SK-N-SH (cell line): ENCODE measurements around the gene PRIMPOL.

ENCODE experiments used
- CHD2 ChIP-seq: fragments of 150-350 bp; IDR thresholded peaks from 2 replicates; pipeline ENCODE4 v1.6.1; 2018; ENCODE audit warnings: low read length; ENCODE audit not compliant: partially characterized antibody
- EP300 ChIP-seq, 2 experiments: IDR thresholded peaks; 2 replicates each; pipeline versions ENCODE4 v1.4.0 to v1.6.1; 2012; ENCODE audit warnings: borderline replicate concordance in 1 of 2, low read depth in 1 of 2, low read length in 1 of 2
- JUND ChIP-seq: IDR thresholded peaks from 2 replicates; pipeline ENCODE4 v1.4.0; 2012
- POLR2AphosphoS5 ChIP-seq: IDR thresholded peaks from 2 replicates; pipeline ENCODE4 v1.6.1; 2012; ENCODE audit warnings: low read depth, low read length
- RAD21 ChIP-seq: IDR thresholded peaks from 2 replicates; pipeline ENCODE4 v1.6.1; 2012; ENCODE audit warnings: mild to moderate bottlenecking, low read length
- RCOR1 ChIP-seq: fragments of 150-350 bp; IDR thresholded peaks from 2 replicates; pipeline ENCODE4 v1.6.1; 2017; ENCODE audit warnings: antibody characterized with exemption, low read length
- SIN3A ChIP-seq: IDR thresholded peaks from 2 replicates; pipeline ENCODE4 v1.6.1; 2012; ENCODE audit warnings: low read depth, mild to moderate bottlenecking, low read length, moderate library complexity, borderline replicate concordance
- TAF1 ChIP-seq: IDR thresholded peaks from 2 replicates; pipeline ENCODE4 v1.6.1; 2012; ENCODE audit warnings: low read depth, mild to moderate bottlenecking, low read length, moderate library complexity, borderline replicate concordance
- TF ChIP-seq, protein P1 (sequence below): IDR thresholded peaks from 2 replicates; pipeline ENCODE4; 2012
- TF ChIP-seq, protein P2 (sequence below): fragments of 200-600 bp; sonication (generic); IDR thresholded peaks from 2 replicates; pipeline ENCODE4 v1.6.1; 2017; ENCODE audit warnings: antibody characterized with exemption, mild to moderate bottlenecking, moderate library complexity
- TF ChIP-seq, protein P3 (sequence below): IDR thresholded peaks from 2 replicates; pipeline ENCODE4 v1.4.0; 2012; ENCODE audit warnings: low read depth, borderline replicate concordance

- peak; percentile 90 for TF ChIP-seq TAF1
- TF ChIP-seq EP300 (IDR thresholded peaks at IDR 0.05; ENCODE audit: borderline replicate concordance in 1 of 2, low read depth in 1 of 2, low read length in 1 of 2) = 0 out of 4 replicates have a peak, but pooled peaks have one; percentile 7 to 8
- TF ChIP-seq RCOR1 = no peak; the same call in 1 of the 2 replicates
- TF ChIP-seq, protein P1, sequence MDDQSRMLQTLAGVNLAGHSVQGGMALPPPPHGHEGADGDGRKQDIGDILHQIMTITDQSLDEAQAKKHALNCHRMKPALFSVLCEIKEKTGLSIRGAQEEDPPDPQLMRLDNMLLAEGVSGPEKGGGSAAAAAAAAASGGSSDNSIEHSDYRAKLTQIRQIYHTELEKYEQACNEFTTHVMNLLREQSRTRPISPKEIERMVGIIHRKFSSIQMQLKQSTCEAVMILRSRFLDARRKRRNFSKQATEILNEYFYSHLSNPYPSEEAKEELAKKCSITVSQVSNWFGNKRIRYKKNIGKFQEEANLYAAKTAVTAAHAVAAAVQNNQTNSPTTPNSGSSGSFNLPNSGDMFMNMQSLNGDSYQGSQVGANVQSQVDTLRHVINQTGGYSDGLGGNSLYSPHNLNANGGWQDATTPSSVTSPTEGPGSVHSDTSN = 0 out of 2 replicates have a peak, but pooled peaks have one; percentile 32
- TF ChIP-seq SIN3A = peak; percentile 45; the same call in 1 of the 2 replicates
- TF ChIP-seq POLR2AphosphoS5 = peak; percentile 95
- TF ChIP-seq, protein P2, sequence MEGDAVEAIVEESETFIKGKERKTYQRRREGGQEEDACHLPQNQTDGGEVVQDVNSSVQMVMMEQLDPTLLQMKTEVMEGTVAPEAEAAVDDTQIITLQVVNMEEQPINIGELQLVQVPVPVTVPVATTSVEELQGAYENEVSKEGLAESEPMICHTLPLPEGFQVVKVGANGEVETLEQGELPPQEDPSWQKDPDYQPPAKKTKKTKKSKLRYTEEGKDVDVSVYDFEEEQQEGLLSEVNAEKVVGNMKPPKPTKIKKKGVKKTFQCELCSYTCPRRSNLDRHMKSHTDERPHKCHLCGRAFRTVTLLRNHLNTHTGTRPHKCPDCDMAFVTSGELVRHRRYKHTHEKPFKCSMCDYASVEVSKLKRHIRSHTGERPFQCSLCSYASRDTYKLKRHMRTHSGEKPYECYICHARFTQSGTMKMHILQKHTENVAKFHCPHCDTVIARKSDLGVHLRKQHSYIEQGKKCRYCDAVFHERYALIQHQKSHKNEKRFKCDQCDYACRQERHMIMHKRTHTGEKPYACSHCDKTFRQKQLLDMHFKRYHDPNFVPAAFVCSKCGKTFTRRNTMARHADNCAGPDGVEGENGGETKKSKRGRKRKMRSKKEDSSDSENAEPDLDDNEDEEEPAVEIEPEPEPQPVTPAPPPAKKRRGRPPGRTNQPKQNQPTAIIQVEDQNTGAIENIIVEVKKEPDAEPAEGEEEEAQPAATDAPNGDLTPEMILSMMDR = peak; percentile 22; the same call in 1 of the 2 replicates
- TF ChIP-seq, protein P3, sequence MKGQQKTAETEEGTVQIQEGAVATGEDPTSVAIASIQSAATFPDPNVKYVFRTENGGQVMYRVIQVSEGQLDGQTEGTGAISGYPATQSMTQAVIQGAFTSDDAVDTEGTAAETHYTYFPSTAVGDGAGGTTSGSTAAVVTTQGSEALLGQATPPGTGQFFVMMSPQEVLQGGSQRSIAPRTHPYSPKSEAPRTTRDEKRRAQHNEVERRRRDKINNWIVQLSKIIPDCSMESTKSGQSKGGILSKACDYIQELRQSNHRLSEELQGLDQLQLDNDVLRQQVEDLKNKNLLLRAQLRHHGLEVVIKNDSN = no peak
- no peak for TF ChIP-seq JUND
- TF ChIP-seq CHD2 = no peak
- TF ChIP-seq RAD21 = peak; percentile 52
Observed at GRCh38 chr4:184649026-184649970, at the start of gene PRIMPOL, which contains the start of gene CASP3.
